Activated T-cell treated with anti-CD3 and anti-CD28 coated beads for 48 hours (primary cell): Measurements from ENCODE around the gene SLC1A5.
"Not testable (repeated sequence)": the region's sequence is repeated elsewhere in the genome, so short reads cannot be mapped to it uniquely, and the experiment has no call there.

Experiments used
- DNase-seq: peaks from one replicate; pipeline ENCODE4 v3.0.0-alpha.2; 2020; ENCODE audit warnings: low read depth

Gene SLC1A5

GRCh38 chr19:46768746-46769145 lies 19.6 kb downstream of the SLC1A5 start:
- DNase-seq, result not testable (repeated sequence)

GRCh38 chr19:46766569-46767317 lies 21.7 kb downstream of the SLC1A5 start:
- DNase-seq, result peak; percentile 57

GRCh38 chr19:46764817-46765291 lies 23.5 kb downstream of the SLC1A5 start:
- no peak for DNase-seq

- no peak for DNase-seq
These were observed 26.0 kb downstream of the SLC1A5 start for GRCh38 chr19:46762245-46762890.

GRCh38 chr19:46761418-46761831 lies 27.0 kb downstream of the SLC1A5 start:
- no peak for DNase-seq

- DNase-seq, result not testable (repeated sequence)
These were observed 27.5 kb downstream of the SLC1A5 start for GRCh38 chr19:46760897-46761296.

- DNase-seq, result no peak
These were observed 28.0 kb downstream of the SLC1A5 start for GRCh38 chr19:46760363-46760762.

- DNase-seq, result no peak
These were observed 28.5 kb downstream of the SLC1A5 start for GRCh38 chr19:46759817-46760333.

GRCh38 chr19:46759206-46759605 lies 29.2 kb downstream of the SLC1A5 start:
- DNase-seq, result no peak

- no peak for DNase-seq
These were observed 31.9 kb downstream of the SLC1A5 start for GRCh38 chr19:46756544-46756888.

GRCh38 chr19:46755853-46756543 lies 32.4 kb downstream of the SLC1A5 start:
- DNase-seq, result no peak

- no peak for DNase-seq
These were observed 33.1 kb downstream of the SLC1A5 start for GRCh38 chr19:46755077-46755852.

- DNase-seq, result peak; percentile 50
These were observed 34.8 kb downstream of the SLC1A5 start for GRCh38 chr19:46753420-46754155.

- peak; percentile 66 for DNase-seq
These were observed 39.9 kb downstream of the SLC1A5 start for GRCh38 chr19:46748325-46749109.

GRCh38 chr19:46746281-46747057 lies 41.9 kb downstream of the SLC1A5 start, which contains the start of gene STRN4:
TSS of gene STRN4 (minus strand) at chr19:46746450. CDS start at chr19:46746430, 20 bp downstream.
- peak; percentile 60 for DNase-seq

- DNase-seq, result peak; percentile 21
These were observed 42.7 kb downstream of the SLC1A5 start, which contains the start of gene FKRP for GRCh38 chr19:46745521-46746280. TSS of gene FKRP (plus strand) at chr19:46746057. CDS start at chr19:46755451, 9,394 bp downstream.

GRCh38 chr19:46745030-46745429 lies 43.4 kb downstream of the SLC1A5 start:
- no peak for DNase-seq

- no peak for DNase-seq
These were observed 44.2 kb downstream of the SLC1A5 start for GRCh38 chr19:46744005-46744691.
